DND-41 (cell line): ENCODE data around the gene SLC1A3.

Experiments
- CTCF ChIP-seq: IDR thresholded peaks from 2 replicates; pipeline ENCODE4 v1.5.1; 2012; ENCODE audit warnings: borderline replicate concordance, low read length, moderate library complexity, mild to moderate bottlenecking; ENCODE audit not compliant: poor library complexity, severe bottlenecking; ENCODE audit errors: extremely low read depth
- EZH2 ChIP-seq: IDR thresholded peaks from 3 replicates; pipeline ENCODE4 v1.6.1; 2012; ENCODE audit warnings: borderline replicate concordance, low read depth, mild to moderate bottlenecking, moderate library complexity, low read length, inconsistent platforms; ENCODE audit not compliant: severe bottlenecking

GRCh38 chr5:36619012-36619635 is 12.7 kb downstream of the SLC1A3 start:
- TF ChIP-seq CTCF (no peak), EZH2 (no peak)
